NCI-H1092 (cell line): ENCODE results near the gene SFT2D1.

Experiments
- DNase-seq: peaks from one replicate; lab custom pipeline; 2025; lab: John Stamatoyannopoulos, UW

SFT2D1 gene

DNA sequence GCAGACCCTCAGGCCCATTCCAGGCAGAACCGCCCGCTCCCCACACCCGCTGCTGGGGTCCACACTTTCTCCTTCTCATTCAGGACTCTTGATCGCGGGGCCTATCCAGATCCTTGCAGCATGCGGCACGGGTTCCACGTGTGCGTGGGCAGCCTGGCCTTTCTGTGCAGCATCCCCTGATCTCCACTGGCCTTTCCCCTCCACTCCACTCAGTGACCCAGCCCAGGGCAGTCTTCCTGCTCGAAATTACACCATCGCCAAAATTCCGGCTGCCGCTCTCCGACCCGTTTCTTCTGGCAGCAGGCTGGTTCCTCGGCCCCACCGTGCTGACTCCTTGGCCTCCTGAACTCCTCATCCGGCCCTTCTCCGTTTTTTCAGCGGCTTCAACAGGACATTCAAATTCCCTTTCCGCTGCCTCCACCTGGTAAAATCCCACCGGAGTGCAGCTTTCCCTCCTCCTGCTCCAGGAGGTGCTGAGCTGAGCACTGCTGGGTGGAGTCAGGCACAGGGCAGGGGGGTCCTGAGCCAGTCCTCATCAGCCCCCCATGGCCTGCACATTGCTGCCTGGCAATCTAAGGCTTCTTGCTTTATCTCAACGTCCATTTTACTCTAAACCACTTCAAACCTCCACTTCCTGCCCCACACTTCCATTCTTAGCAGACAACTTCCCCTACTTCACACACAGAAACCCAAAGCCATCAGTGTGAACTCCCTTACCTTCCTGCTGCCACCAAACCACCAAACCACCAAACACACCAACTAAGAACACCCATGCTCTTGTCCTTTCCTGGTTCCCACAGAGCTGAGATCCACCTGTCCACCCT is 9.0 kb downstream of the SFT2D1 start:
- DNase-seq = no peak

DNA sequence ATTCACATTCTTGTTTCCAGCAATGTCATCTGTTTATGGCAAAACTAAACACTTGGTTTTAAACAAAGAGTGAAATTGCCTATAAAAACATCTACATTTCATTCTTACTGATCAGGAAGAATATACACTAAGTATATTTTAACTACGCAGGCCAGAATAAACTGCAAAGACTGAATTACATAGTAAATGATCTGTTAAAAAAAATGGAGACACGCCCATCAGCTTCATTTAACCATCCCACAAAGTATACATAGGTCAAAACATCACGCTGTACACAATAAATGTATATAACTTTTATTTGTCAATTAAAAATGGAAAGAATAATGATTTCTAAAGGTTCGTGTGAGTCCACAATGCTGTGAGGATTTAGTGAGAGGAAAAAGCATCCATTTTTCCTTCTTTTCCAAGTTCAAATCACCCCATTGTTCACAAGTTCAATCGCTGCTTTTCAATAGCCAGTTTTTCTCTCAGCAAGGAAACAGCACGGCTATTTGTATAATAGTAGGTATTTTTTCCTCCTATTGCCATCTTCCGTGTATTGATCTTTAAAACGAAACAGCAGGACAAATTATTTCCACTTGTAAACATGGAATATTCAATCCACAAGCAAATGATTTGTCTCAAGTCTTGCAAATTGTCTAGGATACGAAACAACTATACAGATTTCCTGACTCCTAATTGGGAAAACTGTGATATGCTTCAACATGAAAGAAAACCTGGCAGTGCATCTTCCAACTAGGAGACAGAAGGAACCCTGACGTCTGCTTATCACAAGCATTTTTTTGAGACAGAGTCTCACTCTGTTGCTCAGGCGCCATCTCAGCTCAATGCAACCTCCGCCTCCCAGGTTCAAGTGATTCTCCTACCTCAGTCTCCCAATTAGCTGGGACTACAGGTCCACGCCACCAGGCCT is 10.6 kb downstream of the SFT2D1 start:
- DNase-seq = no peak

DNA sequence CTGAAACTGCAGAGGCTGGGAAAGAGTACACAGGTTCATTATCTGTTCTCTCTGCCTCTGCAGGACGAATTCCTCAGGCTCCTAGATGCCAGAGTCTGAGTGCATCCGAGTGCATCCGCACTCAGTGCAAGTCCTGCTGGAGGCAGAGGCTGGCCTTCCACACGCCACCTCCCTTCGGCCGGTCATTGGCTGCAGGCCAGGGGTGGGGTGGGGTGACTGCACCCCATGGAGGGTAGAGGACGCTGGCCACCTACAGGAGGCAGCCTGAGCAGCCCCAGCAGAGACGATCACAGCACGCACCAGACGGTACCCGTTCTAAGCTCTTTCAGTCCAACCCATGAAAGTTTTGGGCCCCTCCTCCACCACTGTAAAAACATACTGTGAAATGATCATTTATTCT is 11.7 kb downstream of the SFT2D1 start:
- no peak for DNase-seq

DNA sequence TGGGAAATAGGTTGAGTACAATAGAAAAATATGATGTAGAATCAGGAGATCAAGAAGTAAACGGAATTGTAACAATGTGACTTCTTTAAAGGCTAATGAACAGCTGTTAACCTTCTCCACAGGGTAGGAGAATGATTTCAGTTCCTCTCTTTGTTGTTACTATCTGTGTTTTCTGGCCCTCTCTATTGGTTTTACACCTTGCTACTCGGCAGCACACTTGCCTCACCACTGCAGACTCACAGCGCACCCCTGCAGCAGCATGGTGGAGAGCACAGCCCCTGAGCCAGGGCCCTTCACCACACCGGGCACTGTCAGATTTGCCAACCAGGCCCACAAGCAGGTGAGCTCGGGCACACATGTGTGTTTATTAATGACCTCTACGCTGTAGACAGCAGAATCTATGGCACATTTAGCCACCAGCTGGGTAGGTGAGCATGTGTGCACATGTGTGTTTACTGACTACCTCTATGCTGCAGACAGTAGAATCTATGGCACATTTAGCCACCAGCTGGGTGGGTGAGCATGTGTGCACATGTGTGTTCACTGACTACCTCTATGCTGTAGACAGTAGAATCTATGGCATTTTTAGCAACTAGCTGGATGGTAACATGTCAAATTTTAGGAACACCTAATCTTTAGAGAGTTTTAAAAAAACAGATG is 16.8 kb downstream of the SFT2D1 start:
- DNase-seq = no peak

DNA sequence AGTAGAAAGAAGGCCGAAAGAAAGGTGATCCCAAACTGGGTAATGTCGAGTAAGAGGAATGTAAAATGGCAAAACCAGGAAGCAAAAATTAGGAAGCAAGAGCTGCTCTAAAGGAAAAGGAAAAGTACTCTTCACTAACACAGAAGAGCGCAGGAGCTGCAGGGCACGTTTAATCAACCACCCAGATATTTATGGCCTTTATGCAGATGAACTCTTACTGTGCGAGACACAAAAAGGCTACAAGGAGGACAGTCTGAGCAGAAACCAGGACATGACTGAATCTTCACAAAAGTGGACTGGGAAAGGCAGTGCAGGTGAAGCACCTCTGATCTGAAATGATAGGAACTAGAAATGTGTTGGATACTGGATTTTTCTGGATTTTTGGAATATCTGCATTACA is 18.9 kb downstream of the SFT2D1 start:
- DNase-seq = no peak

DNA sequence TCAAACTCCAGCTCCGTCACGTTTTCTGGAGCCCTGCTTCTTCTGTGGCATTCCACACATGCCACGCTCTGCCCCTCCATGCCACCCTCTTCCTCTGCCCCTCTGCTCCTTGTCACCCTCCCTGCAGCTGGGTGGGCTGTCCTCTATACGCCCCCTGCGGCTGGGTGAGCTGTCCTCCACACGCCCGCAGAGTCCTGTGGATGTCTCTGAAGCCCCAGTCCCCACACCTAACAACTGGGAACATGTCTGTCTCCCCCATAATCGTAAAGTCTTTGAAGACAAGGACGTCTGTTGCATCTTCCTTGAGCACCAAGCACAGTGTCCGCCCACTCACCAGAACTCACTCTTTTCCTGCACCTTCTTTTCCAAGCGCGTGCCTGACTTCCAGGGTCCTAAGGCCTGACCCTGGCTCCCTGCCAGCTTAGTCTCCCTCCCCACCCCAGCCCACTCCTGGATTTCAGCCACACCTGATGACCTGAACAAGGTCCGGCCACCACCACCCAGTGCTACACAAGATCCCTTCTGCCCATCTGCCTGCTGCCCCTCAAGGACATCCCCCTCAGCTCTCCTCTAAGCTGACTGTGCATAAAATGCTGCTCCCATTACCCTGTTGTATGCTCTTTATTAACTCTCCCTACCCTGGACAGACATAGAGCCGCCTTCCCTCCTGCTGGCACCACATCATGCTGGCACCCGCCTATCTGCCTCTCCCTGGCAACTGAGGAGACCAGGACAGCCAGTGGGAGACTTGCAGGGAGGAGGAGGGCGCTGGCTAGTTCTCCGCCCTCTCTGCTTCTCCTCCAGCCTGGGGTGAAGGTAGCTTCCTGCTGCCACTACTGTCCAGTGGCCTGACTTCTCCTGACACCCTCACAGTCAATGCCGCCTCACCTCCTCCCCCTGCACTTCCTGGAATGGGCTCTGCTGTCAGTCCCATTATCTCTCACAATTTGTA is 23.4 kb downstream of the SFT2D1 start:
- DNase-seq = no peak

DNA sequence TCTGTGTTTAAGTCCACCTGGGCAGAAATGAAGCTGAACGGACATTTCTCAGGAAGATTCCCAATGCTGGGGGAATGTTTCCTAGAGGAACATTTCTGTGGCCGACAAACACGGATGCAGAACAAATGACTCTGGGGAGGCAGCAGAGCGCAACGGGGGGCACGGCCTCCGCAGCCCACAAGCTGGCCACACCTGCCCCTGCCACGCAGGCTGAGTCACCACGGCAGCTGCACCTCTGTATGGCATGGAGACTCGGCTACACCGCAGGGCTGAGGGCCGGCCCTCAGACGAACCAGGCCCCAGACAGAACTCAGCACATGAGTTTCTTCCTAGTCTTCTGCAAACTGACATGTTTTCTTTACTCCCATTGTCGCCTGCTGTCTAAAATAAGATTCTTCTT is 24.1 kb downstream of the SFT2D1 start:
- DNase-seq = no peak

DNA sequence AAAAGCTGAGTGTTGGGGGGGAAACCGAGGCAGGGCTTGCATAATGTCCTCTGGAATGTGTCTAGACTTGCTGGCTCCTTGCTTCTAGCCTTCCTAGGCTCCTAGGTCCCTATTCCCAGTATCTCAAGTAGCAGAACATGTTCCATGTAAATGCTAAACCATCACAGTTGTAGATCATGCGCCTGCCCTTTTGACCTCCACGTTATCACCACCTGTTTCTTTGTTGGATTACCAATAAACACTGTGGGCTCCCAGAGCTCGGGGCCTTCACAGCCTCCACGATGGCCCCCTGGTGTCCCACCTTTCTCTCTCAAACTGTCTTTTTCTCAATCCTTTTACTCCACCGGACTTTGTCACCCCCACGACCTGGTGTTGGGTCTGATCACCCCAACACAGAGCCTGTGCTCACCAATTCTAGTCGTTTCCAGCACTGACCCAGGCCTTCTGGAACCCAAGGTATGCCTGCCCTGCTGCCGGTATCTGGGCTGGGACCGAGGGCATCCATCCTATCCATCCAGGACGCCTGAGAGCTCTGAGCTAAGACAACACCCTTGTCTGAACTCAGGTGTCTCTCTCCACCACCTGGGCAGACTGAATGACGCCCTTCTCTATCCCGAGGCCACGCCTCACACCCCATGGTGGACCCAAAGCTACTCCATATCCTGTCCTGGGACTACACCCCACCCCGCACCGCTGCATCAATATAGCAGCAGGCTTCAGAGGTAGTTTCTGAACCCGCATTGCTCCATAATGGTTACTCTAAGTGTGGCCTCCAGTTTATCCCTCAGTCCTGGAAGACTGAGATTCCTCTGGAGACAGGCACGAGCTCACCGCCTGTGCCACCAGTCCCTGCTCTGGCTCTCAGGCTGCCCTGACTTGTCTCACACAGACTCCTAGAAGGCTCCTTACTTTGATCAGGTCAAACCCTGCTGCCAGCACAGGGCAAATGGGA is 24.8 kb downstream of the SFT2D1 start:
- no peak for DNase-seq

DNA sequence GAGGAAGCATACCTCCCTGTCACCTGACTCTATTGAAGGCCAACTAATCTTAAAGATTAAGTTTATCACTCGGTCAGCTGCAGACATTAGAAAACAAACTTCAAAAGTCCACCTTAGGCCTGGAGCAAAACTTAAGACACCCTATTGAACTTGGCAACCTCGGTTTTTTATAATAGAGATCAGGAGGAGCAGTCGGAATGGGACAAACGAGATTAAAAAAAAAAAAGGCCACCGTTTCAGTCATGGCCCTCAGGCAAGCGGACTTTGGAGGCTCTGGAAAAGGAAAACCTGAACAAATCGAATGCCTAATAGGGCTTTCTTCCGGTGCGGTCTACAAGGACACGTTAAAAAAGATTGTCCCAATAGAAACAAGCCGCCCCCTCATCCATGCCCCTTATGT is 26.9 kb downstream of the SFT2D1 start:
- DNase-seq = no peak

DNA sequence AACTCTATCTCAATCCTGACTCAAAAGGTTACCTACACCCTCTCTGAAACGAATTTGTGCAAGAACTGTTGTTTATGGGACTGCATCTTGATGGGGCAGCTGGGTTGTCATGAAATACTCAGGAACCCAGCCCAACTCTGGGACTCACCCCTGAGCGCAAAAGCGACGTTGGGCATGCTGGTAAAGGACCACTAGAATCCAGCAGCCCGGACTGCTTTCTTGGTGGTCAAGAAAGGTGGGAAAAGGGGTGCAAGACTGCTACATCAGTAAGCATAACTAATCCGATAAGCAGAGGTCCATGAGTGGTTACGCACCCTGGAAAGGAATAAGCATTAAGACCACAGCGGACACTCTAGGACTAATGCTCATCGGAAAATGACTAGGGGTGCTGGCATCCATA is 27.9 kb downstream of the SFT2D1 start:
- DNase-seq = no peak

DNA sequence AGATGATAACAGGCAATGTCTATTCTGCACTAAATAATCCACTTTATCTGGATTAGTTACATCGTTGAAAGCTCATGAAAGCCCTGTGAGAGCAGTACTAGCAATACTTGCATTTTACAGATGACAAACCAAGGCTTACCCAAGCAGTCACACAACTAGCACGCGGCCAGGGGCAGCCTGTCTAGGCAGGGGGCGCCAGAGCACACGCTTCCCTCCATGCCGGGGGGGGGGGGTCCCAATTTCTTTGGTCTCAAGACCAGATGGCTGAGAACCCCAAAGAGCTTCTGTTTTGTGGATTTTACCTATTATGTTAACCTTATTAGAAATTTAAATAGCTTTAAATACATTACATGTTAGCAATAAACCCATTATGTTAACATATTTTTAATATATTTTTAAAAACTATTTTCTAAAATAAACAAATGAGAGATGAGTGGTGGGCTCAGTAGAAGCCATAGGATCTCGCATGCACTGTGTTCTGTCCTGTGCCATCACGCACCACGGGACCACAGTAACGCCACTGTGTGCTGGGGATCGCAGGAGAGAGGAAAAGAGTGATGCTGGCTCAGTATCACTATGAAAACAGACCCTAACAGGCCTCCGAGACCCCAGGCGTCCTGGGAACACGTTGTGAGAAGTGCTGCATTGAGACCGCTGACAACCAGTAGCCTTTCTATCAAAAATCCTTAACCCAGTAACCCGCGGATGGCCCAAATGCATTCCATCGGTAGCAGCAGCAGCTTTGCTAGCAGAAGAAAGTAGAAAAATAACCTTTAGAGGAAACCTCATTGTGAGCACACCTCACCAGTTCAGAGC is 28.9 kb downstream of the SFT2D1 start:
- peak; percentile 33 for DNase-seq

DNA sequence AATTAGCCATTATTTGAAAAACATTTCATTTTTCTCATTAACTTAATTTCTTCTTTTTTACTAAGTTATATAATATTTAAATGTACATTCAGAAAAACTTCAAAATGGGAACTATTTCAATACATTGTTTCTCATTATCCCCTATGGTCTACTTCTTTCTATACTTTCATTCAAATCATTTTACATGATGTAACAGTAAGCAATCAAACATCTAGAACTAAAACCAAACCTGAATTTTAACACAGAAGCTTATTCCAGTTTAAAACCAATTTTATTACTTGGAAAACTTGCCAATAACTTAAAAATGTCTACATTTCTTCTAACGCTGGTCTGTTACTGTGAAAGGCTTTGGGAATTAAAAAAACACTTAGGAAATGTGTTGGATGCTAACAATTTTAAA is 29.5 kb downstream of the SFT2D1 start:
- no peak for DNase-seq

DNA sequence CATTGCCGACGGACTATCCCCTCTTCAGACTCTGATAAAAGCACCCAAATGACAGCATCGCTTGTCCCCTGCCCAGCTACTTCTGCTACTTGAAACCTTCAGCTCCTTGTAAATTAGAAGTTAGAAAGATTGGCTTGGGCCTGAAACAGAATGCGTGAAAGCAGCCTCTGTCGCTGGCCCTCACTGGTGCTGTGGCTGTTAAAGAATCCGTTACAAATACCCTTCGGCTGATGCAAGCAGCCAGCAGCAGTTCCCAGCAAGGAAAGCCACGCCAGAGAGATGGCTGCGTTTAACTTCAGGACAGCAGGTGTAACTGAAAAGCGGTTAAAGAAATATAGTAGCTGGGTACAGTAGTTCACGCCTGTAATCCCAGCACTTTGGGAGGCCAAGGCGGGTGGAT is 31.7 kb downstream of the SFT2D1 start:
- no peak for DNase-seq

DNA sequence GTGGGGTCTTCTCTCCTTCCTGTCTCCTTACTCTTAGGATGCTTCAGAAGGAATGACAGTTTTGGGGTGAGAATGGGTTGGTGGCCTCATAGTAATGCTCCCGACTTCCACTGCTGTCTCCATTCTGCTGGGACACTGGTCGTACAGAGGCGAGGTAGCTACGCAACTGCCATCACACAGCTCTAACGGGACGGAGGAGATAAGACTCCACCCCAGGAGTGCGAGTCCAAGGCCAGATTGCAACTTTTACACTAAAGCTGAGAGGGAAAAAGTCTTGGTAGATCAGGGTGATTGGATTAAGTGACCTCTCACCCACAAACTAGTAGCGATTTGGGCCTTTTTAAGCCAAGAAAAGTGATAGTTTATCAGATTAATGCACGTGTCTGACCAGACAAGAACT is 32.4 kb downstream of the SFT2D1 start:
- no peak for DNase-seq

DNA sequence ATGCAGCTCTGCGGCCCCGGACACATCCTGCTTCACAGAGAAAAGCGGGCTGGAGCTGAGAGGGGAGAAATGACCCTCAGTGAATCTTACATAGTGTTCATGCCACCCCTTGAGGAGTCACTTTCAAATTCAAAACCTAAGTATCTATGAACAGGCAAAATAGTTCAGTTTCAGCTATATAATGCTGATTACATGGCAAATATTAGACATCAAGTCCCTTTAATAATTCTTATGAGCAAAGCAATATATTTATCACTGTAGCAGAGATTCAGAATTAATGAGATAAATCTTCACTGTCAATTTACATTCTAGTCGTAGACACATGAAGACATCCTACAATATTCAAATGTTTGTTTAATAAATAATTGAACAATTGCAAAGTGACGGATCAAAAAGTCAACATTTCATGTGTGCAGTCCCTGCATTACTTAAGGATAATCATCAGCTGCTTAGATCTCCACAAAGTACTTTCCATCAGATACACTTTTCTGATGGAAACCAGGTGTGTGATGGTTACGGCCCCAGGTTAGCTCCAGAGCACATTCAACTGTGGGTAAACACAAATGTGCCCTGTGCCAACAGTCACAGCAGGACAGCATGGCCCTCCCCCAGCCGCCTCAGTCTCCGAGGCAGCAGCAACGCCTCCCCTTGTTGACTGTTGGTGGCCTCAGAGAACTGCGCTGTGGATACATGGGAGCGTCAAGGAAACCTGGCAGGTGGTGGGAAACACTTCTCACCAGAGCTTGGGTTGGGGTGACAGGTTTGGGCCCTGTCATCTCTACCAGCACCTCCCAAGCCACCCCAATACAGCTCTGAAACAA is 33.4 kb downstream of the SFT2D1 start:
- DNase-seq = peak; percentile 77

DNA sequence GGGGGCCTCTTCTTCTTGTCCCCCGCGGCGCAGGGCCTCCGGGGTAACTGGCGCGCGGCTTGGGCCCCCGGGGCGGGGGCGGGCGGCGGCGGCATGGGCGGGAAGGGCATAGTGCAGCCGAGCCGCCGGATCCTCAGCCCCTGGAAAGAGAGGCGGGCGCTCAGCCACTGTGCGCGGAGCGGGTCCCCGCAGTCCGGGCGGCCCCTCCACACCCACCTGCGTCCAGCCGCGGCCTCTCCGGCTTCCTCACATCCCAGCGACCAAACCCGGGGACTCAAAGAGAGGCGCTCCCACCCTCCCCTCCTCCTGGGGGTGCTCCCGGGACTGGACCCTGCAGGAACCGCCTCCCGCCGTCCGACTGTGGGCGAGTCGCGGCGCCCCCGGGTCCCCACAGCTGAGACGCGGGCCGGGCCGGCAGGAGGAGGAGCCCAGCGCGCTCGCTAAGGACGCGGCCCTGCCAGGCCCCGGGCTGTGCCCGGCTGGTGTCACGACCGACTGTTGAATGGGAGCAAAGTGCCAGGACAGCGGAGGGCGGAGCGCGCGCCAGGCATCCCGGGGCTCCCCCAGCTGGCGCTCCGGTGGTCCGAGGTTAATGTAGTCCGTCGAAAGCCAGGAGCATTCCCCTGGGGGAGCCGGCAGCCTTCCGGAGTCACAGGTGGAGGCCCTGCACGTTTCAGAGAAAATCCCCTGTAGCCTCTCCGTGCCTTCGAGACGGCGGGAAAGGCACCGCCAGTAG is 34.1 kb downstream of the SFT2D1 start, which contains the start of gene PRR18:
TSS of gene PRR18 (minus strand) at position 360 of the 736 bp plus-strand sequence. CDS start at position 110, 250 bp downstream.
- peak; percentile 31 for DNase-seq
